Muscle layer of duodenum (tissue), 2 donors: Measurements from ENCODE around the gene BEGAIN.

ENCODE experiments used
- H3K27ac ChIP-seq: one replicate; pipeline ENCODE4 v1.7.0; 2013; ENCODE audit warnings: mild to moderate bottlenecking, low read length
- H3K27me3 ChIP-seq: one replicate; pipeline ENCODE4 v1.7.0; 2013; ENCODE audit warnings: low read depth, mild to moderate bottlenecking, control low read depth, low read length
- H3K36me3 ChIP-seq, 2 donors: one replicate each; pipeline ENCODE4 v1.7.0; 2013; ENCODE audit warnings: low read length in 2 of 2, control low read depth in 1 of 2, mild to moderate bottlenecking in 1 of 2; ENCODE audit not compliant: insufficient read depth in 2 of 2, control insufficient read depth in 1 of 2
- H3K4me1 ChIP-seq, 2 donors: one replicate each; pipeline ENCODE4 v1.7.0; 2013; ENCODE audit warnings: low read length in 2 of 2, mild to moderate bottlenecking in 2 of 2, control low read depth in 1 of 2, moderate library complexity in 1 of 2; ENCODE audit not compliant: insufficient read depth in 2 of 2, control insufficient read depth in 1 of 2
- H3K4me3 ChIP-seq, 2 donors: one replicate each; pipeline ENCODE4 v1.7.0; 2013; ENCODE audit warnings: low read length in 2 of 2, low read depth in 1 of 2, mild to moderate bottlenecking in 1 of 2
- H3K9me3 ChIP-seq, 2 donors: one replicate each; pipeline ENCODE4 v1.7.0; 2013; ENCODE audit warnings: low read length in 2 of 2, control low read depth in 1 of 2, mild to moderate bottlenecking in 1 of 2; ENCODE audit not compliant: control insufficient read depth in 1 of 2
- donor health status: healthy.

The BEGAIN gene

DNA sequence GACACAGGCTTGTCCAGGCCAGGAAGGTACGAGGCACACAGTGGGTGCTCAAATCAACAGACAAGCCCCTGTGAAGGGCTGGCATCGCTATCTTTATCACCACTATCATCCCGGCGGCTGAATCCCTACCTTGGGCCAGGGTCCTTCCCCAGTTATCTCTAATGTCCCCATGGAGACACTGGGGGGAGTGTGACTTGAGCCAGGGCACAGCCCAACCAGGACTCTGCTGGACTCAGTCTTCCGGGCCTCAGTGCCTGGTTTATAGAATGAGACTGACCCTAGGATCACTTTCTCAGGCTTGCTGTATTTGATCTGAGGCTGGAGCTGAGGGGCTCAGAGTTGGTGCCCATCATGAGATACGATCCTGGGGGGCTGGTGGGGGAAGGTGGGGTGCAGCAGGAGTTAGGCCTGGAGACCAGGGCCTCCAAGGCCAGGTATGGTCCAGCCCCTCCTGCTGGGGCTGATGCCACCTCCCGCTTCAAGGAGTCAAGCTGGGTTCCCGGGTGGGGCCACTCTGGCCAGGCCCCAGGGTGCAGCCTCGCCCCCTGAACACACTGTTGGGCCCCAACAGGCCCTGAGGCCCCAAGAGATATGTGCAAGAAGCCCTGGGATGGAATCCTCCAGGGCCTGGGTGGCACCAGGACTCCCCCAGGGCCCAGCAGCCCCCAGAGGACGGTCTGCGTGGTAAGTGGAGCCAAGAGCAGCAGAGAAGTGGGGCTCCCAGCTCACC is 11.8 kb downstream of the BEGAIN start:
- no peaks in the 10 kb centered on the region for H3K4me1 ChIP-seq
- H3K27me3 ChIP-seq, result peaks cover 4% of the 10 kb centered on the region
- no peaks in the 10 kb centered on the region for H3K36me3 ChIP-seq
- H3K4me3 ChIP-seq, result no peak overlapping the region
- H3K9me3 ChIP-seq, result peaks cover 0 to 3% of the 10 kb centered on the region in 2 donors
- H3K27ac ChIP-seq, result no peak overlapping the region

DNA sequence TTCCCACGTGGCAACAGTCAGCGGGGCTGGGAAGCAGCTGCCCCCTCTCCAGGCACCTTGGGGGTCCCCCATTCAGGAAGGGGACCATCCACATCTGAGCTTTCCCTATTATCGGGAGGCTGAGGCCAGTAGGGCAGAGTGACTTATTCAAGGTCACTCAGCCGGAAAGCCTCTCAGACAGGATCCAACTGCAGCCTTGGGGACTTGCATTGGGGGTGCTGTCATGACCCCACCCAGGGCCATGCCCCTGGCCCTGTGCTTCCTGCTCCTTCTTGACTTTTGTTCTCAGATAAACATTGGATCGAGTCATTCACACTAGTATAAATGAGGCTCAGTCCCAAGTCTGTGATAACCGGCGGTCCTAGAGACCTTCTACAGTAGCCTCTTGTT is 12.6 kb downstream of the BEGAIN start:
- no peaks in the 10 kb centered on the region for H3K4me1 ChIP-seq
- no peak overlapping the region for H3K4me3 ChIP-seq
- H3K27me3 ChIP-seq, result peaks cover 9% of the 10 kb centered on the region
- H3K36me3 ChIP-seq, result no peaks in the 10 kb centered on the region
- no peak overlapping the region for H3K27ac ChIP-seq
- H3K9me3 ChIP-seq, result peaks cover 0 to 3% of the 10 kb centered on the region in 2 donors

DNA sequence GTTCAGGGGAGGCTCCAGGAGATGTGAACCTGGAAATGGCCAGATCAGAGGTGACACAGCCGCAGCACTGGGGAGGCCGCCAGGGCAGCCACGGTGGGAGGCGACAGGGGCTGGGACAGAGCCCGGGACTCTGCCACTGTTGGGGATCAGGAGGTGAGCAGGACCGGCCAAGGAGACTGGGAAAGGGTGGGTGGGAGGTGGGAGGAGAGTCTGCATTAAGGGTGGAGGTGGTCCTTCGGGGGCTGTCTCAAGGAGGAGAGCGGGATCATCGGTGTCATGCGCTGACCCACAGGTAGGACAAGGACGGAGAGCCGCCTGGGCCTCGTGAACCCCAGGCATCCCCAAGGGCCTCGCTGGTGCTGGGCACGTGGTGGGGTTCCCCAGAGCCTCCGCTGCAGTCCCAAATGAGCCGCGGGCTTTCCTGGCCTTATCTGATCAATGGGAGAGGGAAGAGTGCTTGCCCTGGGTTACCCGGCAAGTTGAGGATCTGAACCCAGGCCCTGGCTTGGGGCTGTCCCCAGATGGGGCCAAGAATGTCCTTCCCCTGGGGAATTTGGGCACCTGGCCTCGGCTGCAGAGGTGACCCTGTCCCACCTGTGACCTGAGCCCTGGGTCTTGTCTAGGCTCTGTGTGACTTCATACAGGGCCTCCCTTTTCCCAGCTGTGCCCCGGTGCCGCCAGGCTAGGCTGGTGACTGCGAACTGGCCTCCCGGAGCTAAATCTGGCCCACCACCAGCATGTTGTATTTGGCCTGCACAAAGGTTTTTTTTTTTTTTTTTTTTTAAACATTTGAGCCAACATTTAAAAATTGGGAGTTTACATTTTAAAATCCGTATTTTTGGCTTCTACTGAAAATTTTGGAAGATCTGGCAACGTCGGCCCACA is 13.2 kb downstream of the BEGAIN start:
- peaks cover 0 to 6% of the 10 kb centered on the region in 2 donors for H3K4me1 ChIP-seq
- H3K27me3 ChIP-seq, result peaks cover 14% of the 10 kb centered on the region
- no peak overlapping the region for H3K4me3 ChIP-seq
- no peak overlapping the region for H3K27ac ChIP-seq
- peaks cover 0 to 3% of the 10 kb centered on the region in 2 donors for H3K9me3 ChIP-seq
- no peaks in the 10 kb centered on the region for H3K36me3 ChIP-seq

DNA sequence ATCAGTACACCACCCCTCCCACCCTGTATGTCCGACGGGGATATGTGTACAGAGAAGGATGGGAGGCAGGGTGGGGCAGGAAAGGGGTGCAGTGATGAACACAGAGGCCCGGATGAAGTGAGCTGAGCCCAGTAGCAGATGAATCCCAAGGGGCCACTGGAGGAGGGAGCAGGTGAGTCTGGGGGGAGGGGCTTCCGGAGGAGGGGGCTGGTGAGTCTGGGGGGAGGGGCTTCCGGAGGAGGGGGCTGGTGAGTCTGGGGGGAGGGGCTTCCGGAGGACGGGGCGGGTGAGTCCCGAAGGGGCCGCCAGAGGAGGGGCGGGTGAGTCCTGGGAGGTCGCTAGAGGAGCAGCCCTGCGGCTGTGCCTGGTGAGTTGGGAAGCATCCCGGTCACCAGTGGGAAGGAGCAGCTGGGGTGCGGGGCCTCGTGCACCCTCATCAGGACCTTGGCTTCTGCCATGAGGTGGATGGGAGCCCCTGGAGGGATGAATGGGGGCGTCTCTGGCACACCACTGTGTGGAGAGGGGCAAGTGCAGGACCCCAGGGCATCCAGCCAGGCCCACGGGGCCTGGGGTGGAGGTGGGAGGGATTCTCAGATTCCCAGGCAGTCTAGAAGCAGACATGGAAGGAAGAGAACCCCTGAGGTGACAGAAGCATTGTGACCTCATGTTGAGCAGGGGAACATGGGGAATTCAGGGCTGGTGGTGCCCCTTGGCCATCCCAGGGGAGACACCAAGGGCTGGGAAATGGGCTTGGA is 14.0 kb downstream of the BEGAIN start:
- no peak overlapping the region for H3K27ac ChIP-seq
- no peak overlapping the region for H3K4me3 ChIP-seq
- H3K9me3 ChIP-seq, result no peaks in the 10 kb centered on the region
- peaks cover 18% of the 10 kb centered on the region for H3K27me3 ChIP-seq
- H3K4me1 ChIP-seq, result peaks cover 0 to 13% of the 10 kb centered on the region in 2 donors
- H3K36me3 ChIP-seq, result no peaks in the 10 kb centered on the region

DNA sequence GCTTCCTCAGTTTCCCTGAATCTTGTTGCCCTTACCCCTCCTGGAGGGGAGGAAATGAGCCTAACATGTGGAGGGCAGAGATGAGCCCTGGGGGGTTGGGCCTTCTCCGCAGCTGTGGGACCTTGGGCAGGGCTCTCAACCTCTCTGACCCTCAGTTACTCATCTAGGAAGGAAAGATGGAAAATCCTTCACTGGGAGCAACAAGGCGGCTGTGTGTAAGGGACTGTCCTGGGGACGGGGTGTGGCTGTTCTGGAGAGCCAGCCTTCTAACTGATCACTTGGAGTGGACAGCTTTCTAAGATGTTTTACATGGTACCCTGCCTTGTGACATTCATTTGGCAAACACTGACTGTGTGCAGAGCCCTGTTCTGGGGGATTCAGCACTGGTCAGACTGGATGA is 14.7 kb downstream of the BEGAIN start:
- H3K27me3 ChIP-seq, result peaks cover 19% of the 10 kb centered on the region
- no peak overlapping the region for H3K4me3 ChIP-seq
- no peaks in the 10 kb centered on the region for H3K9me3 ChIP-seq
- H3K36me3 ChIP-seq, result no peaks in the 10 kb centered on the region
- H3K27ac ChIP-seq, result no peak overlapping the region
- peaks cover 0 to 18% of the 10 kb centered on the region in 2 donors for H3K4me1 ChIP-seq

DNA sequence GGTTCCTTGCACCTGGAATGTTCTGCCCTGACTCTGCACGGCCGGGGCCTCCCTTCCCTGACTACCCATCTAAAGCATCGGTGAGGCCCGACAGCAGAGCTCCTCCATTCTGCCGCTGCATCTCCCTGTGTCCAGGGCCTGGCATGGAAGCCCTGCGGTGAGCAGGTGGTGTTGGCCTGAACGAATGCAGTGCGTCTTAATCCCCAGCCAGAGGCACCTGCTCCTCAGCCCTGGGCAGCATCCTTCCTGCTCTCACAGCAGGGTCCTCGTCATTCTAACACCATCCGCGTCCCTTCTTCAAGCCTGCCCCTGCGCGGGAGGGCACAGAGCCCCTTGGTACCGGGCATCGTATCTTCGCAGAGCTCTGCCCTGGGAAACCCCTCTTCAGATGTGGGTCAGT is 15.4 kb downstream of the BEGAIN start:
- peaks cover 21% of the 10 kb centered on the region for H3K27me3 ChIP-seq
- H3K4me3 ChIP-seq, result no peak overlapping the region
- peaks cover 0 to 23% of the 10 kb centered on the region in 2 donors for H3K4me1 ChIP-seq
- H3K27ac ChIP-seq, result no peak overlapping the region
- H3K36me3 ChIP-seq, result no peaks in the 10 kb centered on the region
- H3K9me3 ChIP-seq, result no peaks in the 10 kb centered on the region

DNA sequence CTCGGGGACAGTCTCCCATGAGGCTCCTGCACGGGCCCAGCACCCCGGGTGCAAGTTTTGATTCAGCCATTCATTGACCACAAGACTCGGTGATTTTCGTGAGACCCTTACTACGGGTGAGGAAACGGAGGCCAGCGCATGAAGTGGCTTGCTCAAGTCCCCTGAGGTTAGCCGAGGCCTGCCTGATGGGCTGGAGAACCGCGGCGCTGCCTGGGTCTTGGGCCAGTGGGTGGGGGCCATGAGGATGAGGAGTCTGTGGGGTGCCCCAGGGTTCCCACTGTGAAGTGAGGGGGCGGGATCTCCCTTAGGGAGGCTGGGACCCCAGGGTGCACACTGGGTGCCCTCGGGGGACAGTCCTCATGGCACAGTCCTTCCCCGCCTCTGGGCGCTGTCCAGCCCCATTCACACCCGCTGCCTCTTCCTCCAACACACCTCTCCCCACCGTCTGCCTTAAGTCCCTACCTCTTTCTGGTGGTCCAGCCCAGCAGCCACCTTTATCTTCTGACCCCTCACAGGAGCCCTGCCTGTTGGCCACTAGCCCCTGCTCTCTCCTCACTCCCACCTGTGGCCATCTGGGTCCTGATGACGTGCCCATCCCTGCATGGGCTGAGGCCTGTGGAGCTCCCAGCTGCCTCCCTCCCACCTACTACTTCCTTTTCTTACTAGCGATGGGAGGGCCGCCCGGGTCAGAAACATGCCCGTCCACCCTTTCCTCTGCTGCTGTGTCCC is 16.3 kb downstream of the BEGAIN start:
- Histone ChIP-seq H3K36me3 (no peaks in the 10 kb centered on the region), H3K9me3 (no peaks in the 10 kb centered on the region), H3K27me3 (peaks cover 26% of the 10 kb centered on the region), H3K4me3 (no peak overlapping the region), H3K4me1 (peaks cover 0 to 25% of the 10 kb centered on the region in 2 donors), H3K27ac (no peak overlapping the region)

DNA sequence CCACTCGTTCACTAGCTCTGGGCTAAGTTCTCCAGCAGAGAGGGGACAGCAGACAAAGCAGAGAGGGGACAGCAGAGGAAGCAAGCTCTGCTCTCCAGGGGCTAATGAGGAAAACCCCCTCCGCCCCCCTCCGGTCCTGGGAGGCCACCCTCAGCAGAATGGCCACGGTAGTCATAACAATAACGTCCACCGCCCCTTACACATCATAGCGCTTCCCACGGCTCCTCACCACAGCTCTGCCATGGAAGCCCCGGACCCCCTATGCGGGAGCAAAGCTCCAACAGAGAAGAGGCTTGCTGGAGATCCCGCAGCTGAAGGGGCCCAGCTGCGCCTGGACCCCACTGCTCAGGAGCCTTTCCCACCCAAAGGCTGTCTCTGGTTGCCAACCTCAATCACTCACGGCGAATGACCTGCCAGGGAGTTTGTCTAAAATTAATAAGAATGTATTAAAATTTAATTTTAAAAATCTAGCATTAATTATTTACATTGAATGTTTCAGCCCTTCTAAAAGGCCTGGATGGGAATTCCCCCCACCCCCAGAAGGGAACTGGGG is 17.4 kb downstream of the BEGAIN start:
- no peaks in the 10 kb centered on the region for H3K36me3 ChIP-seq
- H3K4me3 ChIP-seq, result no peak overlapping the region
- H3K9me3 ChIP-seq, result no peaks in the 10 kb centered on the region
- H3K27ac ChIP-seq, result no peak overlapping the region
- peaks cover 0 to 25% of the 10 kb centered on the region in 2 donors for H3K4me1 ChIP-seq
- H3K27me3 ChIP-seq, result peaks cover 26% of the 10 kb centered on the region

DNA sequence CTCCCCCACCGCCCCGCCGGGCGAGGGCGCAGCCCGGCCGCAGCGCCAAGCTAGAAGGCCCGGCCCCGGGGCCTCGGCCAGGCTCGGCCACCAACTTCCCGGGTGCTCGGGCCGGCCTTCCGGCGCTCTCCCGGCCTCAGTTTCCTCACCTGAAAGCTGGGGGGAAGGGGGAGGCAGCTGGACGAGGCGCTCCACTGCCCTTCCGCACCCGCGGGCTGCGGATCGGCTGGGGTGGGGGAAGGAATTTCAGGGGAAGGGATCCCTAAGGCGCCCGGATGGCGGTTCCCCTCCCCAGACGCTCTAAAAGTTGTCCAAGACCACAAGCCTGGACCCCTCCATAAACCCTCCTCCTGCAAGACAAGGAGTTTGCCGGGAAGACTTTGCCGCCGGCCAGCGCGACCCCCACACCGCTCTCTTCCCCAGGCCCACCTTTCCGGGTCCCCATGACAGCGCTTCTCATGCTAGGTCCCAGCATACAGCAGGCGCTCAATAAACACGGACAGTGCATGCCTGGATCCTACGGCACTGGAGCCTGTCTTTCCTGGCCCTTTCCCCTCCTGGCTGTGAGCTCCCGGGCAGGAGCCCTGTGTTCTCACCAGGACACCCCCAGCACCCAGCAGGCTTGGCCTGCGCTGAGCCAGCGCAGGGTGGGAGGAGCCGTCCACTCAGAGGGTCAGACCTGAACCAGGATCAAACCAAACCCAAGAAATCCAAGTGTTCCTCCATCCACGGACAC is 18.1 kb downstream of the BEGAIN start:
- Histone ChIP-seq H3K9me3 (no peaks in the 10 kb centered on the region), H3K4me3 (peak overlapping the region in 1 of 2 donors; percentile 66), H3K36me3 (no peaks in the 10 kb centered on the region), H3K27ac (no peak overlapping the region), H3K27me3 (peaks cover 26% of the 10 kb centered on the region), H3K4me1 (peaks cover 0 to 25% of the 10 kb centered on the region in 2 donors)
